Stimulated activated CD4-positive, alpha-beta T cell treated with anti-CD3 and anti-CD28 coated beads, Interleukin-4, amount 100 ng/mL, for 24 hours (primary cell): Measurements from ENCODE around the gene FAM193B.
A peak's percentile ranks its signal among the peaks of the same experiment; 100 is the strongest.
"Not testable (repeated sequence)": the region's sequence is repeated elsewhere in the genome, so short reads cannot be mapped to it uniquely, and the experiment has no call there.

Experiments used
- DNase-seq: peaks from one replicate; pipeline ENCODE4 v3.0.0-alpha.2; 2020

FAM193B gene

GRCh38 chr5:177497292-177498012 lies 56.9 kb downstream of the FAM193B start, which contains the start of gene PDLIM7:
TSS of gene PDLIM7 (minus strand) at chr5:177497604. CDS start at chr5:177496512, 1,092 bp downstream.
- DNase-seq, result peak; percentile 93

- no peak for DNase-seq
These were observed 57.6 kb downstream of the FAM193B start for GRCh38 chr5:177496727-177497291.

GRCh38 chr5:177496070-177496726 lies 58.2 kb downstream of the FAM193B start:
- no peak for DNase-seq

- DNase-seq, result no peak
These were observed 58.9 kb downstream of the FAM193B start for GRCh38 chr5:177495243-177496060.

- DNase-seq, result peak; percentile 37
These were observed 59.8 kb downstream of the FAM193B start for GRCh38 chr5:177494346-177495195.

GRCh38 chr5:177493795-177494345 lies 60.5 kb downstream of the FAM193B start:
- no peak for DNase-seq

GRCh38 chr5:177492841-177493240 lies 61.5 kb downstream of the FAM193B start:
- no peak for DNase-seq

- DNase-seq, result no peak
These were observed 62.2 kb downstream of the FAM193B start for GRCh38 chr5:177491983-177492746.

GRCh38 chr5:177491429-177491945 lies 62.9 kb downstream of the FAM193B start:
- DNase-seq, result no peak

GRCh38 chr5:177490992-177491391 lies 63.4 kb downstream of the FAM193B start:
- DNase-seq, result no peak

GRCh38 chr5:177490311-177490991 lies 63.9 kb downstream of the FAM193B start:
- no peak for DNase-seq

- DNase-seq, result no peak
These were observed 65.1 kb downstream of the FAM193B start for GRCh38 chr5:177489119-177489716.

GRCh38 chr5:177487975-177488374 lies 66.4 kb downstream of the FAM193B start:
- no peak for DNase-seq

- DNase-seq, result no peak
These were observed 67.2 kb downstream of the FAM193B start for GRCh38 chr5:177487144-177487543.

GRCh38 chr5:177486256-177486655 lies 68.1 kb downstream of the FAM193B start:
- no peak for DNase-seq

GRCh38 chr5:177485753-177486152 lies 68.6 kb downstream of the FAM193B start:
- DNase-seq, result not testable (repeated sequence)

- no peak for DNase-seq
These were observed 69.3 kb downstream of the FAM193B start for GRCh38 chr5:177484902-177485549.

- DNase-seq, result no peak
These were observed 70.1 kb downstream of the FAM193B start for GRCh38 chr5:177483994-177484901.
